IMR-90 (cell line): ENCODE measurements around the gene ZNF827. TPM values are rescaled to one million over a fixed set of nuclear protein-coding genes. Genes with fewer than 3 reads are reported as not detected.

ENCODE experiments used
- ATAC-seq: fragments of 200-7000 bp; cut with Tn5 transposase; 2 replicates; pipeline ENCODE4 v1.9.1; 2020; ENCODE audit warnings: low read depth, mild to moderate bottlenecking, moderate library complexity
- BruUV-seq: library from RNA; stranded (reverse); fragments of 400-500 nt; replicated peaks from 2 replicates; lab custom pipeline; 2021; lab: Mats Ljungman, UMichigan
- CTCF ChIA-PET: fragments of 300-600 bp; formaldehyde crosslinking; extraction: SDS; loops from one replicate; lab custom pipeline; 2021; ENCODE audit warnings: antibody characterized with exemption; lab: Yijun Ruan, JAX
- POLR2A ChIA-PET: fragments of 300-600 bp; sonication (Branson Sonifier 250); formaldehyde crosslinking; loops from one replicate; lab custom pipeline; 2022; ENCODE audit warnings: antibody characterized with exemption; ENCODE audit not compliant: unreplicated experiment; lab: Charles Lee
- DNase-seq: peaks from one replicate; pipeline ENCODE4 v3.0.0; 2013
- H2AFZ ChIP-seq: replicated peaks from 2 replicates; pipeline ENCODE3; 2013; ENCODE audit warnings: low read length, mild to moderate bottlenecking; ENCODE audit not compliant: poor library complexity
- H2AK5ac ChIP-seq: 2 replicates; pipeline ENCODE4 v1.6.1; 2013; ENCODE audit warnings: low read depth, low read length, inconsistent platforms
- H2AK9ac ChIP-seq: replicated peaks from 2 replicates; pipeline ENCODE3; 2013; ENCODE audit warnings: mild to moderate bottlenecking, low read depth, low read length, moderate library complexity; ENCODE audit not compliant: poor library complexity
- H2BK120ac ChIP-seq: 2 replicates; pipeline ENCODE4 v1.6.1; 2013; ENCODE audit warnings: low read depth, low read length, inconsistent platforms
- H2BK15ac ChIP-seq: 3 replicates; pipeline ENCODE4 v1.6.1; 2013; ENCODE audit warnings: low read depth, low read length, inconsistent platforms
- H2BK20ac ChIP-seq: 2 replicates; pipeline ENCODE4 v1.6.1; 2013; ENCODE audit warnings: low read depth, mild to moderate bottlenecking, inconsistent platforms, low read length, moderate library complexity
- H2BK5ac ChIP-seq: 2 replicates; pipeline ENCODE4 v1.6.1; 2013; ENCODE audit warnings: mild to moderate bottlenecking, low read depth, low read length, inconsistent platforms; ENCODE audit not compliant: poor library complexity, severe bottlenecking
- H3K14ac ChIP-seq: replicated peaks from 2 replicates; pipeline ENCODE4 v1.6.1; 2013; ENCODE audit warnings: low read depth, low read length, inconsistent platforms
- H3K18ac ChIP-seq: 2 replicates; pipeline ENCODE4 v1.6.1; 2013; ENCODE audit warnings: low read depth, low read length, control low read depth
- H3K23ac ChIP-seq: 2 replicates; pipeline ENCODE4 v1.6.1; 2013; ENCODE audit warnings: low read depth, low read length, inconsistent platforms
- H3K27ac ChIP-seq: 2 replicates; pipeline ENCODE4 v1.5.1; 2013; ENCODE audit warnings: mild to moderate bottlenecking, control low read depth, low read length; ENCODE audit not compliant: insufficient read depth
- H3K27me3 ChIP-seq: 2 replicates; pipeline ENCODE4 v1.6.1; 2013; ENCODE audit warnings: low read length; ENCODE audit not compliant: control insufficient read depth, insufficient read depth
- H3K36me3 ChIP-seq: 2 replicates; pipeline ENCODE4 v1.6.1; 2013; ENCODE audit warnings: low read length, mixed read lengths; ENCODE audit not compliant: control insufficient read depth, insufficient read depth
- H3K4ac ChIP-seq: 2 replicates; pipeline ENCODE4 v1.6.1; 2013; ENCODE audit warnings: low read depth, low read length, inconsistent platforms
- H3K4me1 ChIP-seq: 2 replicates; pipeline ENCODE4 v1.6.1; 2013; ENCODE audit warnings: low read length, mixed read lengths; ENCODE audit not compliant: control insufficient read depth, insufficient read depth
- H3K4me2 ChIP-seq: 2 replicates; pipeline ENCODE4 v1.6.1; 2013; ENCODE audit warnings: low read depth, mild to moderate bottlenecking, control low read depth, low read length, moderate library complexity
- H3K4me3 ChIP-seq: 2 replicates; pipeline ENCODE4 v1.5.1; 2013; ENCODE audit warnings: low read depth, mild to moderate bottlenecking, control low read depth, low read length, moderate library complexity; ENCODE audit not compliant: insufficient read depth
- H3K56ac ChIP-seq: 2 replicates; pipeline ENCODE4 v1.6.1; 2013; ENCODE audit warnings: low read length, inconsistent platforms; ENCODE audit not compliant: insufficient read depth; ENCODE audit errors: extremely low read depth
- H3K79me1 ChIP-seq, 2 experiments: 2 replicates each; pipeline ENCODE4 v1.6.1; 2013; ENCODE audit warnings: low read length in 2 of 2, inconsistent platforms in 1 of 2, low read depth in 1 of 2
- H3K9ac ChIP-seq: 2 replicates; pipeline ENCODE4 v1.6.1; 2013; ENCODE audit warnings: low read depth, low read length, control low read depth
- H3K9me1 ChIP-seq: 2 replicates; pipeline ENCODE4 v1.6.1; 2013; ENCODE audit warnings: low read length, inconsistent platforms; ENCODE audit not compliant: insufficient read depth
- H3K9me3 ChIP-seq: 2 replicates; pipeline ENCODE4 v1.6.1; 2013; ENCODE audit warnings: low read length; ENCODE audit not compliant: control insufficient read depth, insufficient read depth
- H4K20me1 ChIP-seq: 2 replicates; pipeline ENCODE4 v1.6.1; 2013; ENCODE audit warnings: low read length, inconsistent platforms; ENCODE audit not compliant: insufficient read depth
- H4K5ac ChIP-seq: 2 replicates; pipeline ENCODE4 v1.6.1; 2013; ENCODE audit warnings: mild to moderate bottlenecking, low read depth, low read length, control low read depth
- H4K8ac ChIP-seq, 2 experiments: 2 replicates each; pipeline ENCODE4 v1.6.1; 2013; ENCODE audit warnings: low read depth in 2 of 2, low read length in 2 of 2, control low read depth in 1 of 2, inconsistent platforms in 1 of 2
- H4K91ac ChIP-seq: 2 replicates; pipeline ENCODE4 v1.6.1; 2013; ENCODE audit warnings: low read depth, low read length, inconsistent platforms; ENCODE audit not compliant: insufficient read depth
- BHLHE40 ChIP-seq: fragments of 150-350 bp; IDR thresholded peaks from 2 replicates; pipeline ENCODE4 v1.6.1; 2016; ENCODE audit warnings: mild to moderate bottlenecking, low read depth, low read length
- CHD1 ChIP-seq: IDR thresholded peaks from 2 replicates; pipeline ENCODE4 v1.6.1; 2012; ENCODE audit warnings: low read depth, low read length, improper control_type of control experiment
- NFE2L2 ChIP-seq: fragments of 150-350 bp; IDR thresholded peaks from 2 replicates; pipeline ENCODE4 v1.6.1; 2016; ENCODE audit warnings: low read depth, mild to moderate bottlenecking, low read length
- WGBS, 2 experiments: methylation state at CpG; one replicate each; pipeline versions ENCODE4 v1.1.5 to v1.1.7; 2013; ENCODE audit warnings: missing lambda C conversion rate in 2 of 2; ENCODE audit not compliant: insufficient read length in 1 of 2; ENCODE audit errors: extremely low coverage in 2 of 2; 5-methylcytosine and 5-hydroxymethylcytosine counted together
- dilution Hi-C: fragments of 300-500 bp; cut with HindIII; formaldehyde crosslinking; loops from one replicate; pipeline ENCODE4 v1.14.3; 2018; ENCODE audit warnings: low sequenced_read_pairs; ENCODE audit not compliant: unreplicated experiment
- in situ Hi-C: fragments of 300-500 bp; cut with MboI; formaldehyde crosslinking; loops from 3 replicates; pipeline ENCODE4 v1.14.3; 2019; ENCODE audit warnings: low sequenced_read_pairs, inconsistent platforms, mixed read lengths
- intact Hi-C: fragments of 100-400 bp; cut with micrococcal nuclease; formaldehyde crosslinking; loops from 2 replicates; pipeline ENCODE4 v1.10.0; 2022
- polyA plus RNA-seq, 3 experiments: library from polyadenylated mRNA; depleted of rRNA; stranded (reverse); fragments of >200 nt; gene quantifications; 2 replicates each; pipeline ENCODE4 v1.2.3, GENCODE V29; 2012; ENCODE audit warnings: low replicate concordance in 1 of 3
- total RNA-seq: library from RNA; depleted of rRNA; stranded (reverse); fragments of >200 nt; gene quantifications from 2 replicates; pipeline ENCODE4 v1.2.3, GENCODE V29; 2012

ZNF827 gene
- total and polyA plus RNA-seq, 2 of the 4 experiments (the other 2 are of a cell fraction): 6.6 to 31.7 TPM

- POLR2A ChIA-PET: no interaction called here
Observed at GRCh38 chr4:145781351-145781750, 157.3 kb downstream of the ZNF827 start.

More at GRCh38 chr4:145781351-145781750, 157.3 kb downstream of the ZNF827 start:
- H2AK9ac ChIP-seq: no peak overlapping the region
- H2BK15ac ChIP-seq: no peak overlapping the region
- no peak overlapping the region for H2AFZ ChIP-seq
- H3K18ac ChIP-seq: no peak overlapping the region
- no peaks in the 10 kb centered on the region; the same call in 1 of the 2 replicates for H3K9me3 ChIP-seq
- no peak overlapping the region for H3K4ac ChIP-seq
- no peak overlapping the region for H3K23ac ChIP-seq
- TF ChIP-seq NFE2L2 (no peak), CHD1 (no peak), BHLHE40 (peak; percentile 28; the same call in 1 of the 2 replicates)
- no peak overlapping the region for H3K14ac ChIP-seq
- no peak overlapping the region for H2BK120ac ChIP-seq
- H3K79me1 ChIP-seq: peaks cover 0 to 4% of the 10 kb centered on the region in 2 experiments; a peak in 2 of 4 replicates
- no peaks in the 10 kb centered on the region for H4K20me1 ChIP-seq
- no peaks in the 10 kb centered on the region for H3K27me3 ChIP-seq
- H2BK20ac ChIP-seq: no peak overlapping the region
- H3K9ac ChIP-seq: no peak overlapping the region
- dilution Hi-C loops (no loop called here), in situ Hi-C loops (no loop called here), intact Hi-C loops (no loop called here)
- no peaks in the 10 kb centered on the region for H3K4me1 ChIP-seq
- ATAC-seq: no peak
- no peak overlapping the region for H4K91ac ChIP-seq
- no peak overlapping the region for H4K8ac ChIP-seq
- H3K36me3 ChIP-seq: peaks cover 6% of the 10 kb centered on the region
- H3K4me3 ChIP-seq: no peak overlapping the region
- BruUV-seq: no TSS peak
- no peak overlapping the region for H2BK5ac ChIP-seq
- no peak overlapping the region for H3K27ac ChIP-seq
- no peak overlapping the region for H3K56ac ChIP-seq
- H4K5ac ChIP-seq: no peak overlapping the region
- peaks cover 5% of the 10 kb centered on the region; the same call in 1 of the 2 replicates for H3K9me1 ChIP-seq
- CTCF ChIA-PET: interaction anchor here (0.7 kb wide), 1 partner anchor 1790 kb away, joined by 5 read pairs; no protein-coding TSS in a partner anchor
- no peak overlapping the region for H3K4me2 ChIP-seq
- no peak overlapping the region for H2AK5ac ChIP-seq
- DNase-seq: peak; percentile 37
- no CpG with 5 or more reads among the region's 2 CpGs for WGBS, 2 experiments
